Osteocyte (in vitro differentiated cells): Measurements from ENCODE around the gene KCNIP4. TPM values are rescaled to one million over a fixed set of nuclear protein-coding genes. Genes with fewer than 3 reads are reported as not detected.

ENCODE experiments used
- DNase-seq: peaks from one replicate; pipeline ENCODE4 v3.0.0; 2021; ENCODE audit warnings: mixed read lengths; ENCODE audit not compliant: unreplicated experiment; ENCODE audit errors: extremely low spot score
- H3K27ac Mint-ChIP-seq: one replicate; pipeline ENCODE4 v1.8.0; 2021; ENCODE audit warnings: mild to moderate bottlenecking, mixed read lengths; ENCODE audit not compliant: unreplicated experiment
- H3K27me3 Mint-ChIP-seq: one replicate; pipeline ENCODE4 v1.8.0; 2021; ENCODE audit warnings: mixed read lengths; ENCODE audit not compliant: unreplicated experiment
- H3K36me3 Mint-ChIP-seq: one replicate; pipeline ENCODE4 v1.8.0; 2021; ENCODE audit warnings: mixed read lengths; ENCODE audit not compliant: unreplicated experiment
- H3K4me1 Mint-ChIP-seq: one replicate; pipeline ENCODE4 v1.8.0; 2021; ENCODE audit warnings: mixed read lengths; ENCODE audit not compliant: unreplicated experiment
- H3K4me3 Mint-ChIP-seq: one replicate; pipeline ENCODE4 v1.8.0; 2021; ENCODE audit warnings: mild to moderate bottlenecking, moderate library complexity, mixed read lengths; ENCODE audit not compliant: unreplicated experiment
- H3K9me3 Mint-ChIP-seq: one replicate; pipeline ENCODE4 v1.8.0; 2021; ENCODE audit warnings: mixed read lengths; ENCODE audit not compliant: unreplicated experiment
- total RNA-seq: library from RNA; stranded (reverse); gene quantifications from 2 replicates; pipeline ENCODE4 v1.2.1, GENCODE V29; 2021
- TF ChIP-seq, protein P1 (sequence below): fragments of 200-600 bp; sonication (generic); IDR thresholded peaks from 2 replicates; pipeline ENCODE4 v1.5.0; 2021; ENCODE audit warnings: antibody characterized with exemption, mild to moderate bottlenecking, moderate library complexity

KCNIP4 gene
- total RNA-seq, 1 donor from 2014 or later = 0.24 TPM

- peaks cover 26% of the 10 kb centered on the region for H3K27me3 Mint-ChIP-seq
- peaks cover 2% of the 10 kb centered on the region for H3K4me1 Mint-ChIP-seq
- H3K4me3 Mint-ChIP-seq = no peak overlapping the region
- TF ChIP-seq, protein P1, sequence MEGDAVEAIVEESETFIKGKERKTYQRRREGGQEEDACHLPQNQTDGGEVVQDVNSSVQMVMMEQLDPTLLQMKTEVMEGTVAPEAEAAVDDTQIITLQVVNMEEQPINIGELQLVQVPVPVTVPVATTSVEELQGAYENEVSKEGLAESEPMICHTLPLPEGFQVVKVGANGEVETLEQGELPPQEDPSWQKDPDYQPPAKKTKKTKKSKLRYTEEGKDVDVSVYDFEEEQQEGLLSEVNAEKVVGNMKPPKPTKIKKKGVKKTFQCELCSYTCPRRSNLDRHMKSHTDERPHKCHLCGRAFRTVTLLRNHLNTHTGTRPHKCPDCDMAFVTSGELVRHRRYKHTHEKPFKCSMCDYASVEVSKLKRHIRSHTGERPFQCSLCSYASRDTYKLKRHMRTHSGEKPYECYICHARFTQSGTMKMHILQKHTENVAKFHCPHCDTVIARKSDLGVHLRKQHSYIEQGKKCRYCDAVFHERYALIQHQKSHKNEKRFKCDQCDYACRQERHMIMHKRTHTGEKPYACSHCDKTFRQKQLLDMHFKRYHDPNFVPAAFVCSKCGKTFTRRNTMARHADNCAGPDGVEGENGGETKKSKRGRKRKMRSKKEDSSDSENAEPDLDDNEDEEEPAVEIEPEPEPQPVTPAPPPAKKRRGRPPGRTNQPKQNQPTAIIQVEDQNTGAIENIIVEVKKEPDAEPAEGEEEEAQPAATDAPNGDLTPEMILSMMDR = peak; percentile 83
- H3K9me3 Mint-ChIP-seq = no peaks in the 10 kb centered on the region
- no peak overlapping the region for H3K27ac Mint-ChIP-seq
- H3K36me3 Mint-ChIP-seq = no peaks in the 10 kb centered on the region
- no peak for DNase-seq
Measured at GRCh38 chr4:20773144-20773997, 1175.2 kb downstream of the KCNIP4 start.

DNA sequence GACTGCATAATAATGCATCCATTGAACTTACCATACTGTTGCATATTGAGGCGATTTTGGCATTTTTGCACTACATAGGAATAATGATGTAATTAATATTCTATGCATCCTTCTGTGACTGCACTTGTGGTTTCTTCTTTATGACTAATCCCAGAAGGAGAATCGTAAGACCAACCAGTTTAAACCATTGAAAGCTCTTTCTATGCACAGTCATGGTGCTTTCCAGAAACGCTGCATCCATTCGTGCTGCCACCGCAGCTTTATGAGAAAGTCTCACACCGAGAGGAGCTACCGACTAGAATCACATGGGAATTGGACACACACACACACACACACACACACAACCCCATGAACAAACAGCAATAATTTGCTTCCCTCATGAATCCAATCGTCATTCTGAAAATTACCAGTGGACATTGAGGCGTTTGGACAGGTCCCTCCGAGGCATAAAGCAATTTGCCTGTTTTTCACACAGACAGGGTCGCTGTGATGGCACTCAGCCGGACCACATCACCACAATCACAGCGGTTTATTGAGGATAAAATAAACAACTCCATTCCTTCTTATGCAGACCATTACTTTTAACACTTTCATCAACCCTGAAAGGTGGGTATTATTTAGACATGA lies 1184.1 kb downstream of the KCNIP4 start:
- DNase-seq = no peak
- no peaks in the 10 kb centered on the region for H3K27me3 Mint-ChIP-seq
- no peak overlapping the region for H3K27ac Mint-ChIP-seq
- TF ChIP-seq, protein P1 = no peak
- no peaks in the 10 kb centered on the region for H3K36me3 Mint-ChIP-seq
- H3K4me1 Mint-ChIP-seq = no peaks in the 10 kb centered on the region
- no peak overlapping the region for H3K4me3 Mint-ChIP-seq
- no peaks in the 10 kb centered on the region for H3K9me3 Mint-ChIP-seq

DNA sequence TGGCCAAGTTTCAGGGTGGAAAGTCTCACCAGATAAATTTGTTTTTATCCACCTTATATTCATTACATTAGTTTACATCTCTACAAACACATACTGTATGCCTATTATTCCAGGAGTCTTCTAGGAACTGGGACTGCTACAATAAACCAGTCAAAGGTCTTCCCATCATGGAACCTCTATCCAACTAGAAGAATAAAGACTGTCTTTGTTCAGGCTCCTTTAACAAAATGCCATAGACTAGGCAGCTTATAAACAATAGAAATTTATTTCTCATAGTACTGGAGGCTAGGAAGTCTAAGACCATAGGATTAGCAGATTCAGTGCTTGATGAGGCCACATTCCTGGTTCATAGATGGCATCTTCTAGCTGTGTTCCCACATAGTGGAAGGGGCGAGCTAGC lies 1186.7 kb downstream of the KCNIP4 start:
- TF ChIP-seq, protein P1 = no peak

GRCh38 chr4:20761382-20761781 lies 1187.2 kb downstream of the KCNIP4 start:
- H3K27ac Mint-ChIP-seq = no peak overlapping the region
- no peak for DNase-seq
- H3K4me3 Mint-ChIP-seq = no peak overlapping the region
- TF ChIP-seq, protein P1 = no peak
- no peaks in the 10 kb centered on the region for H3K9me3 Mint-ChIP-seq
- no peaks in the 10 kb centered on the region for H3K27me3 Mint-ChIP-seq
- H3K36me3 Mint-ChIP-seq = no peaks in the 10 kb centered on the region
- H3K4me1 Mint-ChIP-seq = no peaks in the 10 kb centered on the region

More for the DNA sequence above, 1186.7 kb downstream of the KCNIP4 start:
- Mint-ChIP-seq H3K27me3 (no peaks in the 10 kb centered on the region), H3K27ac (no peak overlapping the region), H3K36me3 (no peaks in the 10 kb centered on the region), H3K4me1 (no peaks in the 10 kb centered on the region), H3K9me3 (no peaks in the 10 kb centered on the region), H3K4me3 (no peak overlapping the region)
- no peak for DNase-seq

GRCh38 chr4:20760053-20760452 lies 1188.5 kb downstream of the KCNIP4 start:
- no peak for DNase-seq

More at GRCh38 chr4:20760053-20760452, 1188.5 kb downstream of the KCNIP4 start:
- no peaks in the 10 kb centered on the region for H3K4me1 Mint-ChIP-seq
- no peak overlapping the region for H3K27ac Mint-ChIP-seq
- no peaks in the 10 kb centered on the region for H3K36me3 Mint-ChIP-seq
- H3K4me3 Mint-ChIP-seq = no peak overlapping the region
- TF ChIP-seq, protein P1 = no peak
- no peaks in the 10 kb centered on the region for H3K27me3 Mint-ChIP-seq
- no peaks in the 10 kb centered on the region for H3K9me3 Mint-ChIP-seq
